ENCODE data around the gene SNX33. TPM values are rescaled to one million over a fixed set of nuclear protein-coding genes. Genes with fewer than 3 reads are reported as not detected.

Gene SNX33
- total RNA-seq, 4 donors from 2014 or later: 32.1 to 59.7 (median 49.5) TPM

- H3K27ac ChIP-seq: peak overlapping the region; percentile 65
- no peak for DNase-seq (ENCODE audit: low spot score in 2 of 2)
- H3K36me3 ChIP-seq: peaks cover 9% of the 10 kb centered on the region
- no peaks in the 10 kb centered on the region for H3K9me3 ChIP-seq
- H3K4me3 ChIP-seq: no peak overlapping the region
- TF ChIP-seq EP300 (IDR thresholded peaks at IDR 0.05): no peak
- no peak for TF ChIP-seq CTCF (IDR thresholded peaks at IDR 0.05)
- no peak for TF ChIP-seq POLR2A (IDR thresholded peaks at IDR 0.05)
- no peak for TF ChIP-seq POLR2AphosphoS5 (IDR thresholded peaks at IDR 0.05)
- no peaks in the 10 kb centered on the region for H3K27me3 ChIP-seq
- peaks cover 65% of the 10 kb centered on the region for H3K4me1 ChIP-seq
- 71% methylated on average over 7 of the region's 11 CpGs for WGBS
Observed at GRCh38 chr15:75671730-75672602, 24.3 kb downstream of the SNX33 start.

- H3K9me3 ChIP-seq: no peaks in the 10 kb centered on the region
- H3K4me1 ChIP-seq: peaks cover 56% of the 10 kb centered on the region
- H3K36me3 ChIP-seq: peaks cover 9% of the 10 kb centered on the region
- no peak overlapping the region for H3K4me3 ChIP-seq
- WGBS: 36% methylated on average over 14 of the region's 14 CpGs
- no peaks in the 10 kb centered on the region for H3K27me3 ChIP-seq
- no peak for DNase-seq (ENCODE audit: low spot score in 2 of 2)
- no peak for TF ChIP-seq CTCF (IDR thresholded peaks at IDR 0.05)
- TF ChIP-seq POLR2AphosphoS5 (IDR thresholded peaks at IDR 0.05): no peak
- no peak for TF ChIP-seq EP300 (IDR thresholded peaks at IDR 0.05)
- no peak for TF ChIP-seq POLR2A (IDR thresholded peaks at IDR 0.05)
- H3K27ac ChIP-seq: peak overlapping the region; percentile 65
Observed at GRCh38 chr15:75672646-75673425, 25.1 kb downstream of the SNX33 start.

GRCh38 chr15:75673426-75674235 is 25.9 kb downstream of the SNX33 start:
- peaks cover 9% of the 10 kb centered on the region for H3K36me3 ChIP-seq
- no peak for TF ChIP-seq CTCF (IDR thresholded peaks at IDR 0.05)
- no peak for TF ChIP-seq EP300 (IDR thresholded peaks at IDR 0.05)
- TF ChIP-seq POLR2AphosphoS5 (IDR thresholded peaks at IDR 0.05): no peak
- TF ChIP-seq POLR2A (IDR thresholded peaks at IDR 0.05): no peak
- H3K27me3 ChIP-seq: no peaks in the 10 kb centered on the region
- H3K9me3 ChIP-seq: no peaks in the 10 kb centered on the region
- H3K27ac ChIP-seq: peak overlapping the region; percentile 65
- WGBS: 52% methylated on average over 6 of the region's 10 CpGs
- no peak for DNase-seq (ENCODE audit: low spot score in 2 of 2)
- H3K4me3 ChIP-seq: no peak overlapping the region
- H3K4me1 ChIP-seq: peaks cover 48% of the 10 kb centered on the region

GRCh38 chr15:75674366-75674765 is 26.7 kb downstream of the SNX33 start:
- peaks cover 41% of the 10 kb centered on the region for H3K4me1 ChIP-seq
- H3K27me3 ChIP-seq: no peaks in the 10 kb centered on the region
- TF ChIP-seq POLR2AphosphoS5 (IDR thresholded peaks at IDR 0.05): no peak
- TF ChIP-seq EP300 (IDR thresholded peaks at IDR 0.05): no peak
- no peak for TF ChIP-seq CTCF (IDR thresholded peaks at IDR 0.05)
- TF ChIP-seq POLR2A (IDR thresholded peaks at IDR 0.05): no peak
- no peak for DNase-seq (ENCODE audit: low spot score in 2 of 2)
- H3K36me3 ChIP-seq: peaks cover 9% of the 10 kb centered on the region
- H3K4me3 ChIP-seq: no peak overlapping the region
- WGBS: 51% methylated on average over 2 of the region's 8 CpGs
- no peak overlapping the region for H3K27ac ChIP-seq
- no peaks in the 10 kb centered on the region for H3K9me3 ChIP-seq
